GM19238 (cell line): ENCODE results near the gene SLC30A7.

Experiments used
- DNase-seq: peaks from one replicate; pipeline ENCODE4 v3.0.0; 2011; ENCODE audit warnings: low spot score; ENCODE audit not compliant: insufficient read length

Gene SLC30A7

DNA sequence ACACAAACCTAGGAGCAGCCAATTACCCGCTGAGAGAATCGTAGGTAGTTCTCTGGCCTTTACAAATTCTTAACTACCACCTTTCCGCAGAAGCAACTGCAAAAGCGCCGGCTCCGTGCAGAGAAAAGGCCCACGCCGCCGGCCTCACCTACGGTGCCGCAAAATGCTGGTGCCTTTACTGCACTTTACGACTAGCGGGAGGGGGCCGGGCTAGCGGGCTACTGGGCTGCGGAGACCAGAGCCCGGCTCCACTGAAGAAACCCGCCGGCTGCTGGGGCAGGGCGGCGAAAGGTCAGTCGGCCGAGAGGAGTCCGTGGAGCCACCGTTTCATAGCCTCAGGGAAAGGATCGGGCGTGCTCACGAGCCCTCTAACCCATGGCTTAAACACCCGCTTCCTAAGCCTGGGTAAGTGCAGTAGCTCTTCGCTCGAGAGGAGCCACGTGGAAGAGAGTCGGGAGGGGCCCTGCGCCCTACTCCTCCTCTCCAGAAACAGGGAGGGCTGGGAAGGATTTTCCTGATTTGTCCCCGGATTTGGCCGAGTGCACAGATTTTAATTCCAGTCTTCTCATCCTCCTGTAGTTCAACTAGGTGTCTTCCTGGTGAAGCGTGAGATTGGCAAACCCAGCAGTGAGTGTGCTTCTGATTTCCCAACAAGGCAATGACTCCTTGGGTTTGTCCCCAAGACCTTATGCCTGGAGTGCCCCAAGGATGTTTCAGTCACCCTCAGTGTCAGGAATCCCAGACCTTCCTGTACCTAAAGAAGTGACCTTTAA is 130.0 kb downstream of the SLC30A7 start, which contains the start of gene DPH5:
TSS of gene DPH5 (minus strand) at position 128 of the 773 bp plus-strand sequence. CDS start 341 bp downstream, outside the sequence.
- peak; percentile 52 for DNase-seq

DNA sequence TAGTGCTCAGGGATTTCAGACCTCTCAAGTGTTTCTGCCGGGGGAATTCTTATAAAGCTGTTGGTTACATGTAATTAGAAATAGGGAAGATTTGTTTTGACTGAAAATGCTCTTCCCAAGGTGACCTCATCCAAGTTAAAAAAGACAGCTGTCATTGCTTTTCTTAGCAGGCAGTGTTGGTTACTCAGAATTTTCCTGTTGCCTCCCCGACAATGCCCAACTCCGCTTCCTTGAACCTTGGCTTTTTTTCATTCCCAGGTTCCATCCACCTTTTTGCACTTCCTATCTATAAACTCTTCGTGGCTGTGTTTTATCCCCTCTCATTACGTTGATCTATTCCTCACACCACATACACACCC is 130.5 kb downstream of the SLC30A7 start:
- no peak for DNase-seq

- DNase-seq: no peak
Measured at GRCh38 chr1:101027194-101027772, 131.4 kb downstream of the SLC30A7 start.

DNA sequence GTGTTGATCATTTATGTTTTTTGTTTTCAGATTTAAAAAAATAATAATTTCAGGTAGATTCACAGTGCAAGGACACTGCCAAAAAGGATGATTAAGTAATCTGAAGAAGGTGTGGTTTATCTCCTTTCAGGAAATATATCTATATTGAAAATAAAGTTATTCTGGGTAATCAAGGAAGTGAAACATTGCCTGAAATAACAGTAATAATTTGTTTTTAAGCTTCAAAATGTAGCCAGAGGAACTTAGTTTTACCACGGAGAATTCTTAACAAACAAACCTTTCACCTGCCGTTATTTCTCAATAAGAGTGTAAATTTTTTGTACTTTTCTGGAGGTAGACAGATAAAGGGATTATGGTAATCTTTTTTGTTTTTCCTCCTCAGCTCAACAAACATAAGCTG is 132.6 kb downstream of the SLC30A7 start:
- no peak for DNase-seq

DNA sequence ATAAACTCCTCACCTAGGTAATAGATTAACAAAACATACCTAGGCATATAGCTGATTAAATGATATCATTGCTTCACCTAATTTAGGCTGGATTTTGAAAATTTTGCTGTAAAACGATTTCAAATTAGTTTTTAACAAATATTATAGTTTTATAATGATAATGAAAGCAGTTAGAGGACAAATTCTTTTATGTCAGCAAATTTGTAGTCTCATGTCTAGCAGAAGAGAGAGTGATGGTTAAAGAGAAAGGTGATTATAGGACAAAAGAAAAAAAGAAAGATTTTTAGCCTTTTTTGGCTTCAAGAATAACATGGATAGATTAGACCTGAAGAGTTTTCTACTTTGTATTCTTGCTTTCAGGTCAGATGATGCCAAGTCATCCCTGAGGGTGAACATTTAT is 133.3 kb downstream of the SLC30A7 start:
- DNase-seq: no peak

GRCh38 chr1:101030881-101031280 is 135.0 kb downstream of the SLC30A7 start:
- no peak for DNase-seq
